GM18909 (cell line): ENCODE data around the gene PIM1.
A peak's percentile ranks its signal among the peaks of the same experiment; 100 is the strongest.

Source experiments
- ATAC-seq: cut with Tn5 transposase; IDR thresholded peaks from one replicate; pipeline ENCODE4 v1.9.1; 2021; ENCODE audit warnings: mild to moderate bottlenecking; ENCODE audit not compliant: unreplicated experiment, poor library complexity

Gene PIM1

DNA sequence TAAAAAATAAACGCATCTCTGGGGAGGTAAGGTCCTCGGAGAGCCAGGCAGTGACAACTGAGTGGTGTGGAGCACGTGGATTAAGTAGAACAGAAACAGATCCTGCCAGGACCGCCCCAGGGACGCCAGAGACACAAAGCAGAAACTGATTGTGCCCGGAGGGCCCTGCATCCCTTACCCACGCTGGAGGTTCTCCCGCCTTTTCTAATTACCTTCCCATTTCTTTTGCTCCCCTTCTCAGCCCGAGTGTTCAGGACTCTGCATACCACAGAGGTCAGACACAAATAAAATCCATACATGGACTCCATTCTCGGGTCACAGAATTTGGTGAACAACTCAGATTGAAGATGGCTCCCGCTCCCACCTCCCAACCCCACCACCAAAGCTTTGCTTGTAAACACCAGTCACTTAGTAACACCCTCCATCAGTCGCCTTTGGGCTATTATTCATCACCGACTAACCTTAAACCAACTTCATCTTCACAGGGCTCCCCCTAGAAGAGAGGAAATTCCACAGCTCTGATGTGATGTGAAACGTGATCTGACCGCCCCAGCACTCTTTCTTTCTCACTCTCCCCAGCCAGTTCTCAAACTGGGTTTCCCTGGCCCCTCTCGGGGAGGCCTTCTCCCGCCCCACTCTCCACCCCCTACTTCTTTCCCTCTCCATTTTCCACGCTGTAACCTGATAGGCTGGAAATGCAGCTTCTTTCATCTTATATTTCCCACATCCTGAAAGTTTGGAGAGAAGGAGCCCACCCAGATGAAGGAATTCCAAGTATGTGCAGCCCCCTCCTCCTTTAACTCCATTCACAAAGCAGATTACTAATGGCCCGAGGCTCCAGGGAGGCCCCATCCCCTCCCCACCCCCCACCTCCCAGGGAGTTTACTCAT is 32.5 kb upstream of the PIM1 start:
- no peak for ATAC-seq

DNA sequence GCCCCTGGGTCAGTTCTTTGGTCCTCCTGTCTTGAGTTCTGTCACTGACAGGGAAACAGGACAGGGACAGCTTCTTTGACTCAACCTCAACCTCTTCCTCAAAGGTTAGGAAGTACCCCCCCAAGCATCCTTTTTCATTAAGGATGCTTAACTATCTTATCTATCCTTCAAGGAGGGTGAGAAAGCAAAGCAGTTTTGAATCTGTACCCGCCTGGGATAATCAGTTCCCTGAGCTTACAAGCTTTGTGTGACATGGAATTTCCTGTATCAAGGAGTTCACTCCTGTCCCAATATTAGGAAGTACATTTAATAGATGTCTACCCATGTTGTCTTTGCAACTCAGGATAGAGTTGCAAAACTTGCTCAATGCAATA is 31.1 kb upstream of the PIM1 start:
- no peak for ATAC-seq

DNA sequence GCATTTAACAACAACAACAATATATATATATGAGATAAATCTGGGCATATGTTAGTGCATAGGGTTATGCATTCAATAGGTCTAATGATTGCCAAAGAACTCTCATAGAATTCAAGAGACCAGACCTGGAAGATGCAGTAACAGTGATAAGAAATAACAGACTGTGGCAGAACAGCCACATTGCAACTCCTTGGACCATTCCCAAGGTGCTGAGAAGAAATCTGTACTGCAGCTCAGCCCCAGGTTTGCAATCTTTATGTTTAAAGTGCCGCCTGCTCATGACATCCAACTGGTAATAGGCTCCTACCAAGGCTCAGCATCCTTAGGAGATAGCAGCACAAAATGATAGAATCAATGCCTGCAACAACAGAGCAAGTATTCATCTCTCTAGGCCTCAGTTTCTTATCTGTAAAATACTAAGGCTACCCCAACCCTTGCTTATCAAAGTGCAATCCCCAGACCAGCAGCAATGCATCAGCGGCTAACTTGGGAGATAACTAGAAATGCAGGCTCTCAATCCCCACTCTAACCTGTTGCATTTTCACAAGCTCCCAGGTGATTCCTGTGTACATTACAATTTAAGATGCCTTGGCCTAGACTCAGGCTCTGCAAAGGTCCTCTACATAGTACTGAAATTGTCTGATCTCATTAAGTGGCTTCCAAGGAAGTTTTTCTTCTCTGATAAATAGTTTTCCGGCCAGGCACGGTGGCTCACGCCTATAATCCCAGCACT is 30.6 kb upstream of the PIM1 start:
- ATAC-seq = no peak

DNA sequence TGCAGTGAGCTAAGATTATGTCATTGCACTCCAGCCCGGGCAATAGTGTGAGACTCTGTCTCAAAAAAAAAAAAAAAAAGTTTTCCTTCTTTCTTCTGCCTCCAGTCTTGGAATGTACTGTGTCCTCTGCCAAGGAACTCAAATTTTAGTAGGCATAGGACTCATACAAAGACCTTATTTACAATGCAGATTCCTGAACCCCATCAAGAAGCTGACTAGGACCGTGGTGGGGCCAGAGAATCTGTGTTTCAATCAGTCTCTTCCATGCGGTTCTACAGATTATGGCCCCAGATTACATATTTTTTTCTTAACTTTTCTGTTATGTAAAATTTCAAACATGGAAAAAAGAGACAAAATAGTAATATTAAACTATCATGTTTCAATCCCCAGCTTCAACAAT is 29.8 kb upstream of the PIM1 start:
- ATAC-seq = no peak

DNA sequence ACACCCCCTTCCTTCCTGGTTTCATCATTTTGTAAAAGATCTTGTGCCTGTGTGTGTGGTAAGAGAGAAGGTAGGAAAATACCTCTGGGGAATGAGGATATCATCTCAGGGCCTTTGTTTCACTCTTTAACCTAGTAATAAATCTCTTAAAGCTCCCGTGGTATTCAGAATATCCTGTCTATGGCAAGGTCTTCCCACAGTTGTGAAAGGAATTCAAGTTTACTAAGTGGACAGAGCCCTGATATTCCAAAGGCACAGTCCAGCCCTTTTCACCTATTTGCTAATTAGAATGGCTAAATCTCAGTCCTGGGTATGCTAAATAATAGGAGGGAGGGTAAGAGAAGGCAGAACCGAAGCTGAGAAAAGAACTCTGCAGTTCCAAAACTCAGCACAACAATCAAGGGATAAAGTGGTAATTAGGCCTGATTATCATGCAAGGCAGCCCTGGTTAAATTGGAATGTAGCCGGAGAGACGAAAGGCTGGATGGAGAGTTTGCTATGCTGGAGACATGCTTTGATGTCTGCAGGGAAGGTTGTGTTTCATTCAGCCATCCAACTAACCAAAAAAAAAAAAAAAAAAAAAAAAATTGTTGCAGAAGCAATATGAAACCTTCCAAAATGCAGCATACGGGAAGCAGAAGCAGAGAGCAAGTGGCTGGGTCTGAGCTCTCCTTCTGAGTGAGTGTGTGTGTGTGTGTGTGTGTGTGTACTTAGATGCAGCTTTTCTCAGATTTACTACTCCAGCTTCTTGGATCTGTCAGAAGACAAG is 28.5 kb upstream of the PIM1 start:
- no peak for ATAC-seq

DNA sequence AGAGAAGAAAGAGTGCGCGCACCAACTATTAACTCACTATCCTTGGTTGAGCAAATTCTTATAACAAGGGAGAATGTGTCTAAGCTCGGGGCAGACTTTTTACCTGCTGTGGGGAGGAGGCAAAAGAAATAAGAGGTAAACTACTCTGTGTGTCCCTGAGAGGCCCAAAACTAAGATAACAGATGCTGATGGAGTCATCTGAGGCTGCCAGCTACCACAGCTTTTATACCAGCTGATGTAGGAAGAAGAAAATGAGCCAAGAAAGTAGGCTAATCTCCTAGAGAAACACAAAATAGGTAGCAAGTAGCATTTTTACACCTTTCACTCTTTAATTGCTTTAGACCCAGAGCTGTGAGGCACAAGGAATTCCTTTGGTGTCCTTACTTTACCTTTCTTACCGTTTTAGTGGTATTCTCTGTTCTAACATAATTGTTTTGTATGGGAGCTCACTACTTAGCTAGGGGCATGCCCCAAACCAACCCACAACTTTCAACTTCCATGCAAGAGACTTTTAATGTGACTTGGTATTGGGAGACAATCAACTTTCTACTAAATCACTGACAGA is 27.8 kb upstream of the PIM1 start:
- no peak for ATAC-seq

DNA sequence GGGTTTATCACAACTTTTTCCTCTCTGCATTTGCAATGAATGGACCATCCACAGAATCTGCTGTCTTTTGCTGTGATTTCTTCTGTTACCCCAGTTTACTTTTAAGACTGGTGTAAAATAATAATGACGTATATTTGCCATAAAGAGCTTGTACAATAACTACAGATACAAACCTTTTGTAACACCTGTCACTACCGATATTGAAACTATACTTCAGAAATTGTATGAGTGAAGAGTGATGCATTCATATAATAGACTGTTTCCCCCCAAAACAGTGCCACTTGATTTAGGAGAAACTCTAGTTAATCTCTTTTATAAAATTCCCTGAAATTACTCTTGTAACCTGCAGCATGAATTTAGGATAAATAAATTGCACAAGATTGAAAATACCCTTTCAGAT is 26.4 kb upstream of the PIM1 start:
- no peak for ATAC-seq

DNA sequence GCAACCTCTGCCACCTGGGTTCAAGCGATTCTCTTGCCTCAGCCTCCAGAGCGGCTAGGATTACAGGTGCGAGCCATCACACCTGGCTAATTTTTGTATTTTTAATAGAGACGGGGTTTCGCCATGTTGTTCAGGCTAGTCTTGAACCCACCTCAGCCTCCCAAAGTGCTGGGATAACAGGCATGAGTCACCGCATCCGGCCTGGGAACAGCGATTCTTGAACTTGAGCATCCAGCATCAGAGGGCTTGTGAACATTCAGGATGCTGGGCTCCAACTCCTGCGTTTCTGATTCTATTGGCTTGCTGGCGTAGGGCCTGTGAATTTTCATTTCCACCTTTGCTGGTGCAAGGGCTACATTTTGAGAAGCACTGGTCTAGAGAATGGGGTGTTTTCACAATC is 24.5 kb upstream of the PIM1 start:
- ATAC-seq = no peak

DNA sequence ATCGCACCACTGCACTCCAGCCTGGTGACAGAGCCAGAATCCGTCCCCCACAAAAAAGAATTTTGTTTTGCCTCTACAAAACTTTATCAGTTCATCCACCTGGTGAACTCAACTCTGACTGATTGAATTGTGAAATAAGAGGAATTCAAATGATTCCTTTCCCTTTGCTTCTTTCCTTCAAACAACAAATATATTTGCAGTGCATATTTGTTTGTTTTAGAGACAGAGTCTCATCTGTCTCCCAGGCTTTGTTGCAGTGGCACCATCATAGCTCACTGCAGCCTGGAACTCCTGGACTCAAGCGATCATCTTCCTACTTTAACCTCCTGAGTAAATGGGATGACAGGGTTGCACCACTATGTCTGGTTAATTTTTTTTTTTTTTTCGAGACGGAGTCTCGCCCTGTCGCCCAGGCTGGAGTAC is 23.2 kb upstream of the PIM1 start:
- ATAC-seq = no peak

DNA sequence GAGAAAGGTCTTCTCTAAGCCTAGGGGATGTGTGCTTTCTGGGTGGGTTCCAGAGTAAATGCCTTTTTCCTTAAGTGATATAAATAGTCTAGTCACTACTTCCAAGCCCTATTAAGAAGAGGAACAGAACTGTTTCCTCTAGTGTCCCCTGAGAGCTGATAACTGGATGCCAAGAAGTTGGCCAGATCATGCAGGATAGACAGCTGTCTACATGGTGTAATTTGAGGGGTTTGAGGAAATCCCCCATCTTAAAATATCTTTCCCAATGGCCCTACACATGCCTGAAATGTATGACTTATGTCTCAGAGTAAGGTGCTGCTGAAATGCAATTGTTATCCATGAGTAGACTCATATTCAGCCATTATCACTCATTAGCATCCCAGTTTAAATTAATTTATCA is 20.2 kb upstream of the PIM1 start:
- no peak for ATAC-seq

DNA sequence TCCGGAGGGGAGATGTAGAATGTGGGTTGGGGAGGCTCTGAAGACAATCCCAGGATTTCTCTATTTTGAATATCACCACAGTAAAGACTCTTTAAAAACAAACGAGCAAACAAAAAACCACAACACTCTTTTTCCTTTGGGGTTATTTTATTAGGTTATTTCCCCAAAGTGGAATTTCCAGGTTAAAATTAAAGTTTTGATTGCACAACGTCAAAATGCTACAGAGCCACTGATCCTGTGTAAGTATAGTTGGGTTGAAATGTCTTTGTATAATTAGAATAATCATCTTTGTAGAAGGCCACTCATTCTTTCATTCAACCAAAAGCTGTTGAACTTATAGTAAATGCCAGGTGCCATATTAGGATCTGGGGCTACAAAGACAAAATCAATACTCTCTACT is 19.6 kb upstream of the PIM1 start:
- ATAC-seq = no peak

DNA sequence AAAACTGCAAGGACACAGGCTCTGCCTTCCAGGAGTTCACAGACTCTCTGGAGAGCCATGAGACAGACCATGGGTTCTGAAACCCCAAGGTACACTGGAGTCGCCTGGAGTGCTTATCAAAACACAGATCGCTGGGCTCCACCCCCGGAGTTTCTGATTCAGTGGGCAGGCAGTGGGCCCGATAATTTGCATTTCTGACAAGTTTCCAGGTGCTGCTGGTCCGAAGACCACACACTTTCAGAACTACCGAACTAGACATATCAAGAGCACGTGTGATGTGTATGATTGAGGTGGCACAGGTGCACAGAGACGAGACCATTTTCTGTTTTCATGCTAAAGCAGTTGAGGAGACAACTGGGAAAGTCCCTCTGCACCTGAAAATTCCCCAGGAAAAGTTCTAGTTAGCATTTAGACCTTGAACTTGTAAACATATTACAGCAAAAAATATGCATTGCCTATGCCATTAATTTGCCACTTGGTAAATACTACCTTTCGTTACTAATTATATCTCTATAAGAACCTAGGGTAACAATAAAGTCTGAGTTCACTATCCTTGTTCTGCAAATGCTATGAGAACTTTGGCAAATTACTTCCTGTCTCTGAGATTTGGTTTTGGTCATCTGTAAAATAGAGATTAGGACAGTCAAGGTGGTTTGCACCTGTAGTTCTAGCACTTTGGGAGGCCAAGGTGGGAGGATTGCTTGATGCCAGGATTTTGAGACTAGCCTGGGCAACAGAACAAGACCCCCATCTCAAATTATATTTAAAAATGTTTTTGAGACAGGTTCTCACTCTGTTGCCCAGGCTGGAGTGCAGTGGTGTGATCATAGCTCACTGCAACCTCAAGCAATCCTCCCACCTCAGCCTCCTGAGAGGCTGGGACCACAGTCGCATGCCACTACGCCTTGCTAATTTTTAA is 14.3 kb upstream of the PIM1 start:
- peak; percentile 93 for ATAC-seq

DNA sequence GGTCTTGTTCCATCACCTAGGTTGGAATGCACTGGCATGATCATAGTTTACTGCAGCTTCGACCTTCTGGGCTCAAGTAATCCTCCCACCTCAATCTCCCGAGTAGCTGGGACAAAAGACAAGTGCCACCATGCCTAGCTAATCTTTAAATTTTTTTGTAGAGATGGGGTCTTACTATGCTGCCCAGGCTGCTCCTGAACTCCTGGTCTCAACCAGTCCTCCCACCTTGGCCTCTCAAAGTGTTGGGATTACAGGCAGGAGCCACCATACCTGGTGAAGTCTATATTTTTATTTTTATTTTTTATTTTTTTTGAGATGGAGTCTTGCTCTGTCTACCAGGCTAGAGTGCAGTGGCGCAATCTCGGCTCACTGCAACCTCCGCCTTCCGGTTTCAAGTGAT is 11.4 kb upstream of the PIM1 start:
- ATAC-seq = no peak

DNA sequence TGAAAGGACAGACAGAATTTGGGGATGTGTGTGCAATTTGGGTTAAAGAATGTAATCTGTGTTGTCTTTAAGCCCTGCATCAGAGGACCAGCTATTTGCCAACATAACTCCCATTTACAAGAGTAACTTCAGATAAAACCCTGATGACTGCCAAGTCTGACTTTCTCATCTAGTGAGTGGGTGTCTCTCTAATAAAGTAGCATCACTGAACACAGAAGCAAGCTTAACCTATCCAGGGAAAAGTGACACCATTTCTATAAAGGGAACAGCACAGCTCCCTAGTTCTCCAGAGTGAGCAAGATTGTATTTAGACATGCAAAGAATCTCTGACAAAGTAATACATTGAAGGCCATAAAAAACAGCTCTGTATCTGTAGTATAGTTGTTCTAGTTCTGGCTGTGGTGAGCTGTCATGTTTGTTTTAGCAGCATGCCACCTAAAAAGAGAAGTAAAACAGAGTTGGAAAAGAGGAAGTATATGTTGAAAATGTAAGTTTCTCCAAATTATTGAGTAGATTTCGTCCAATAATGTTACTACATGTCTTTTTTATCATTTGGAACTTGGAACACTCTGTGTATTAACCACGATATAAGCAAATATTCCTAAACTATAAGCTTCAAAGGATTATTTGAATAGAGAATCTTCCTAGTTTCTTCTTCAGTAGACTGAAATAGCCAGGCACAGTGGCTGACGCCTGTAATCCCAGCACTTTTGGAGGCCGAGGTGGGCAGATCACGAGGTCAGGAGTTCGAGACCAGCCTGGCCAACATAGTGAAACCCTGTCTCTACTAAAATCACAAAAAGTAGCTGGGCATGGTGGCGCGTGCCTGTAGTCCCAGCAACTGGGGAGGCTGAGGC is 8.8 kb upstream of the PIM1 start:
- no peak for ATAC-seq

DNA sequence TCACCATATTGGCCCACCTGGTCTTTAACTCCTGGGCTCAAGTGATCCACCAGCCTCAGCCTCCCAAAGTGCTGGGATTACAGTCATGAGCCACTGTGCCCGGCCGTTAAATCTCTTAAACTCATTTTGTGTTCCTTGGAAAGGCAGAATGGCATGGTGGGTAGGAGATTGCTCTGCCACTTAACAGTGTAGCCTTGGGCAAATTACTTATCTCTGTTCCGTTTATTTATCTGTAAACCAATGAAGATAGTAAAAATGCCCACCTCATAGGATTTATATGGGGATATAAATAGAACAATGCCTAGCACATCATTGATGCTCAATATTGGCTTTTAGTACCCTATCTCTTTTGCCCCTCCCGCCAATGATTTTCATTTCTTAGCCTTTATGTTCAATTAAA is 7.2 kb upstream of the PIM1 start:
- no peak for ATAC-seq

DNA sequence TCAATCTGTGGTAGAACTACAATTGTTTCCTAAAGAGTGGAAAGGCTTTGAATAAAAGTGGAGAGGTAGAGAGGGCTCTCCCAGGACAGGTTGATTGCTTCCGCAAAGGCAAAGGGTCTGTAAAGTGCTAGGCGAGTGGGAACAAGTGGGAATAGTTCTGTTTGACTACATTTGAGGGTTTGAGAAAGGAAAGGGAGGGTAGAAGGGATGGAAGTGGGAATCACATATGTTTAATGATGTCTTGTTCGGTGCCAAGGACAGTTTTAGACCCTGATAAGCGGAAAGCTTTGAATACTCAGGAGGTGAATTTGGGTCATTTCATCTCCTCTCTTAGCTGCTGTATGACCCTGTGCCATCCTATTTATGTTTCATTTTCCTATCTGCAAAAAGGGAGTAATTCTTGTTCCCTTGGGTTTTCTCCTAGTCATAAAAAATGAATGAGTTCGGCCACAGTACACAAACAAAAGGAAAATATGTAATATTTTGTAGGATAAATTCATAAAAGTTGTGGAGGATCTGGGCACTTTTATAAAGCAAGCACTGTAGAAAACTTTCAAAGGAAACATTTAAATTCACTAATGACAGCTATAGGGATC is 1.7 kb upstream of the PIM1 start:
- no peak for ATAC-seq

DNA sequence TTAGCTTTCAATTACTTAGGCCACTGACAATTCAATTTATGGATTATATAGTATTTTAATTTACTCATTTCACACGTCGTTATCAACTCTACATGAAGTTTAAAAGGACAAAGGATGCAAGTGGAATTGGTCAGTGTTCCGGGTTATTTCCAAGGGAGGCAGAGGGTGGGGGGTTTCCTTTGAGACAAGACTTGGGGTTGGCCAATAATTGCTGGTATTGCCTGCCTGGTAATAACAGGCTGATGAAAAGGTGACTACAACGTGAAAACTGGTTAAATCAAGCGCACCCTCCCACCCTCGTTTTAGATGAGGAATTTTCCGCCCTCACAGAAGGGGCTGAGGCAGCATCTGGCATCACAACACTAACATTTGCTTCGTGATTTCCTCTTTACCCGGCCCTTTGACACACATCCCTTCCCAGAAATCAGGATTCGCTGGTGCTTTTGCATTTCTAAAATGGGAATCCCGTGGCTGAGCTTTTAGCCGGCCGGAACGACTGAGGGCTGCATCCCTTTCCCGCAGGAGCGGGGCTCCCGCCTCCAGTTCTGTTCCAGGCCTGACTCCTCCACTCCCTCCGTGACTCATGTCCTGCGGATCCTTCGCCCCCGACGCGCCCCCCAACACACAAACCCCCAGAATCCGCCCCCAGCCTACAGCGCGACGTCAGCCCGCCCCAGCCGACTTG is 999 bp upstream of the PIM1 start:
- ATAC-seq = no peak
